ENCODE measurements around the gene YES1.

Gene YES1

DNA sequence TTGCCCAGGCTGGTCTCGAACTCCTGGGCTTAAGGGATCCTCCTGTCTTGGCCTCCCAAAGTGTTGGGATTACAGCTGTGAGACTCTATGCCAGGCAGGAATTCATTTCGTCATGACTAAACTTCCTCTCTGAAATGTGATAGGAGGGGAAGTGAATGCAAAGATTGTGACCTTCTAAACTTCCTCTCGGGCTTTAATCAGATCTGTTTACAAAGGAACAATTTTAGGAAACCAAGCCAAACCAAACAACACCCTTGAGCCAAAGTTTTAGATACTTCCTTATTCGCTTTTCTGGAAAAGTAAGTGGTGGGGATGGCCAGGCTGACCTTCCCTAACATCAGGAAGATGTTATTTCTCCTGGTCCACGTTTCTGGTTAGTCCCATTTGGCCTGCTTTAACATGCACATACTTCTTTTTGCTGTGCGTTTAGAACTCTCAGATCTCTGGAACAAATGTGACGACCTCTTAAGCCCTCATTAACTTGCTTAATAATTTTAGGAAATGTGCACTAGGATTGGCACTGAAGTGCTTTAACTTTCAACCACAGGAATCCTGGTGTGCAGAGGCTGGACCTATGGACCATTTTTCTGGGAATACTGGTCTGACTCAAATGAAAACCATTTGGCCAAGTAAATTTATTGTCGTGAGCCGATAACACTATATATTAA, 33.2 kb upstream of the YES1 start:
- H3K4me3 ChIP-seq (ENCODE audit: low read depth, low read length) = no peak overlapping the region
- TF ChIP-seq, protein P1, sequence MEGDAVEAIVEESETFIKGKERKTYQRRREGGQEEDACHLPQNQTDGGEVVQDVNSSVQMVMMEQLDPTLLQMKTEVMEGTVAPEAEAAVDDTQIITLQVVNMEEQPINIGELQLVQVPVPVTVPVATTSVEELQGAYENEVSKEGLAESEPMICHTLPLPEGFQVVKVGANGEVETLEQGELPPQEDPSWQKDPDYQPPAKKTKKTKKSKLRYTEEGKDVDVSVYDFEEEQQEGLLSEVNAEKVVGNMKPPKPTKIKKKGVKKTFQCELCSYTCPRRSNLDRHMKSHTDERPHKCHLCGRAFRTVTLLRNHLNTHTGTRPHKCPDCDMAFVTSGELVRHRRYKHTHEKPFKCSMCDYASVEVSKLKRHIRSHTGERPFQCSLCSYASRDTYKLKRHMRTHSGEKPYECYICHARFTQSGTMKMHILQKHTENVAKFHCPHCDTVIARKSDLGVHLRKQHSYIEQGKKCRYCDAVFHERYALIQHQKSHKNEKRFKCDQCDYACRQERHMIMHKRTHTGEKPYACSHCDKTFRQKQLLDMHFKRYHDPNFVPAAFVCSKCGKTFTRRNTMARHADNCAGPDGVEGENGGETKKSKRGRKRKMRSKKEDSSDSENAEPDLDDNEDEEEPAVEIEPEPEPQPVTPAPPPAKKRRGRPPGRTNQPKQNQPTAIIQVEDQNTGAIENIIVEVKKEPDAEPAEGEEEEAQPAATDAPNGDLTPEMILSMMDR (IDR thresholded peaks at IDR 0.05; ENCODE audit: borderline replicate concordance, insufficient read depth, low read depth, low read length) = no peak

DNA sequence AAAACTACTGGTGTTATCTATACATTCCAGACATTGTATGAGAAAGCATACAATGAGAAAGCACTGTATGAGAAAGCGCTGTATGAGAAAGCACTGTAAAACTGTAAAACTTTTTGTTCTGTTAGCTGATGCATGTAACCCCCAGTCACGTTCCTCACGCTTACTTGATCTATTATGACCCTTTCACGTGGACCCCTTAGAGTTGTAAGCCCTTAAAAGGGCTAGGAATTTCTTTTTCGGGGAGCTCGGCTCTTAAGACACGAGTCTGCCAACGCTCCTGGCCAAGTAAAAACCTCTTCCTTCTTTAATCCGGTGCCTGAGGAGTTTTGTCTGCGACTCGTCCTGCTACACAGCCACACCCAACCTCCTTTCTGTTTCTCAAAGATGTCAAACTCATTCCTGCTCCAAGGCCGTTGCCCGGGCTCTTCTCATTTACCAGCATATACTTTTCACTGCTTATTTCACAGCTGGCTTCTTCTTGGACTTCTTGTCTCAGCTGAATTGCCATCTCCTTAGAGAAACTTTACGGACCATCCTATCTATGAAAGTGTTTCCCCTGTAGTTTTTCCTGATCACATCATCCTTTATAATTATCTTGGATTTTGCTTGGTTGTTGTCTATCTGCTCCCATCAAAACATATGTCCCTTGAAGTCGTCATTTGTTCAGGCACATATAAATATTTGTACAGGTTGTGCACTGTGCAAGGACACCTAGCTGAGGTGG, 29.8 kb upstream of the YES1 start:
- H3K4me3 ChIP-seq (ENCODE audit: low read depth, low read length) = no peak overlapping the region
- TF ChIP-seq, protein P1 (IDR thresholded peaks at IDR 0.05; ENCODE audit: borderline replicate concordance, insufficient read depth, low read depth, low read length) = no peak

- TF ChIP-seq, protein P1 (IDR thresholded peaks at IDR 0.05; ENCODE audit: borderline replicate concordance, insufficient read depth, low read depth, low read length) = no peak
- H3K4me3 ChIP-seq (ENCODE audit: low read depth, low read length) = no peak overlapping the region
These were observed 28.5 kb upstream of the YES1 start for GRCh38 chr18:840516-840915.

DNA sequence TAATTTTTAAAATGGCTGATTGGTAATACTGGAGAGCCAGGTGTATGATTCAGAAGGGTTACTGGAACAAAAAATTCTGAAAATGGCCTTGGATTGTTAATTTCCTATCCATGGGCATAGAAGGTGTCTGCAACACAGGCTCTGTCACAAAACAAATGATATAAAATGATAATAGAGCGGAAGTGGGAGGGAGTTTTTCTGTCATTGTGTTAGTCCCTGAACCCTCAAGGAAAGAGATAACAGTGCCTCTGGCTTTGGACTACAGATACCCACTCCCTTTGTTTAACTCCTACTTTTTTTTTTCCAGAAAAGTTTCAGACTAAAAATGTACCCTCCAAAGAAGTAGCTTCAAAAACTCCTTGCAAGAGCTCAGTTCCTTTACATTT, 28.0 kb upstream of the YES1 start:
- TF ChIP-seq, protein P1 (IDR thresholded peaks at IDR 0.05; ENCODE audit: borderline replicate concordance, insufficient read depth, low read depth, low read length) = no peak
- H3K4me3 ChIP-seq (ENCODE audit: low read depth, low read length) = no peak overlapping the region

GRCh38 chr18:839224-840022, 27.4 kb upstream of the YES1 start:
- no peak overlapping the region for H3K4me3 ChIP-seq (ENCODE audit: low read depth, low read length)

DNA sequence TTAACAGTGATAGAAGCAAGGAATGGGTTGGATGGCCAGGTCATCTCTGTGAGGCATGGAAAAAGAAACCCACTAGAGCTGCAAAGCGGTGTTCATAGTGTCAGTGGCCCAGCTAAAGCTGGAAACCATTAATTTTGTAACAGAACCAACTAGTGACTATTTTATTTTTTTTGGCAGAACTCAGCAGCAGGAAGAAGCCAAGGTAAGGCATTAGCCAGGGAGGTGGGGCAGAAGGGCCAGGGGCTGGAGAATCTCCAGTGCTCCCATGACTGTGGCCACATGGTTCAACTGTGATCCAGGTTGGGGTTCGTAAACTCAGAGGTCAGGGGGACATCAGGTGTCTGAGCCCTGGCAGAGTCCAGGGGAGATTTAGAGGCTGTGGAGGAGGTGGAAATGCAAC, 25.9 kb upstream of the YES1 start:
- TF ChIP-seq, protein P1 (IDR thresholded peaks at IDR 0.05; ENCODE audit: borderline replicate concordance, insufficient read depth, low read depth, low read length) = no peak
- no peak overlapping the region for H3K4me3 ChIP-seq (ENCODE audit: low read depth, low read length)

More at GRCh38 chr18:839224-840022, 27.4 kb upstream of the YES1 start:
- TF ChIP-seq, protein P1 (IDR thresholded peaks at IDR 0.05; ENCODE audit: borderline replicate concordance, insufficient read depth, low read depth, low read length) = peak; percentile 95
